GM12878 (cell line): ENCODE measurements around the gene TMEM98. TPM values are rescaled to one million over a fixed set of nuclear protein-coding genes. Genes with fewer than 3 reads are reported as not detected.

Source experiments
- ATAC-seq: fragments of 200-7000 bp; cut with Tn5 transposase; 3 replicates; pipeline ENCODE4 v1.9.1; 2020; ENCODE audit warnings: mild to moderate bottlenecking, moderate library complexity
- BruUV-seq: library from RNA; stranded (reverse); fragments of 400-500 nt; replicated peaks from 2 replicates; lab custom pipeline; 2021; lab: Mats Ljungman, UMichigan
- CTCF ChIA-PET: fragments of 300-600 bp; sonication (Branson Sonifier 250); formaldehyde crosslinking; extraction: SDS; loops from one replicate; lab custom pipeline; 2021; ENCODE audit warnings: inconsistent platforms; lab: Yijun Ruan, JAX
- POLR2A ChIA-PET: fragments of 350-600 bp; formaldehyde crosslinking; extraction: SDS; loops from one replicate; lab custom pipeline; 2021; ENCODE audit warnings: inconsistent platforms; lab: Charles Lee
- RAD21 ChIA-PET: fragments of 300-600 bp; sonication (Branson Sonifier 250); formaldehyde crosslinking; loops from one replicate; lab custom pipeline; 2023; ENCODE audit warnings: antibody characterized with exemption; ENCODE audit not compliant: unreplicated experiment; lab: Charles Lee
- SMC1A ChIA-PET: fragments of 300-600 bp; sonication (Branson Sonifier 250); formaldehyde crosslinking; loops from one replicate; lab custom pipeline; 2023; ENCODE audit not compliant: unreplicated experiment, uncharacterized antibody; lab: Charles Lee
- DNase-seq: peaks from one replicate; pipeline ENCODE4 v3.0.0-alpha.2; 2011; ENCODE audit warnings: low read depth, low spot score
- FAIRE-seq: peaks from 3 replicates; lab custom pipeline; 2011; peaks lifted over from hg19 to GRCh38; lab: Jason Lieb, UNC
- H2AFZ ChIP-seq: 2 replicates; pipeline ENCODE4 v1.6.0; 2011; ENCODE audit warnings: low read depth, low read length, control low read depth; ENCODE audit not compliant: control insufficient read depth
- H3K27ac ChIP-seq: 2 replicates; pipeline ENCODE4 v1.5.1; 2011; ENCODE audit warnings: control low read depth; ENCODE audit not compliant: control insufficient read depth, insufficient read depth
- H3K27me3 ChIP-seq, 2 experiments: replicated peaks in 1 of 2; 2 replicates each; pipeline versions ENCODE4 v1.6.0 to v1.6.1; 2011; ENCODE audit warnings: low read length in 1 of 2; ENCODE audit not compliant: control insufficient read depth in 2 of 2, insufficient read depth in 2 of 2
- H3K36me3 ChIP-seq, 2 experiments: 2 replicates each; pipeline ENCODE4 v1.5.1; 2011; ENCODE audit warnings: low read length in 1 of 2; ENCODE audit not compliant: control insufficient read depth in 2 of 2, insufficient read depth in 2 of 2
- H3K4me1 ChIP-seq: 2 replicates; pipeline ENCODE4 v1.6.1; 2011; ENCODE audit warnings: mild to moderate bottlenecking, low read length, moderate library complexity, mixed read lengths; ENCODE audit not compliant: control insufficient read depth, insufficient read depth
- H3K4me2 ChIP-seq: 2 replicates; pipeline ENCODE4 v1.6.0; 2011; ENCODE audit warnings: control low read depth; ENCODE audit not compliant: control insufficient read depth, insufficient read depth
- H3K4me3 ChIP-seq: fragments of 200-600 bp; sonication (generic); 2 replicates; pipeline ENCODE4 v1.5.1; 2016
- H3K79me2 ChIP-seq: 2 replicates; pipeline ENCODE4 v1.6.0; 2011; ENCODE audit warnings: low read length; ENCODE audit not compliant: control insufficient read depth, insufficient read depth
- H3K9ac ChIP-seq: 2 replicates; pipeline ENCODE4 v1.8.0; 2011; ENCODE audit warnings: low read length, control low read depth, mixed read lengths; ENCODE audit not compliant: control insufficient read depth, insufficient read depth
- H3K9me3 ChIP-seq: replicated peaks from 3 replicates; pipeline ENCODE4 v1.5.1; 2011; ENCODE audit warnings: mild to moderate bottlenecking, low read length; ENCODE audit not compliant: control insufficient read depth, insufficient read depth
- H4K20me1 ChIP-seq: 2 replicates; pipeline ENCODE4 v1.6.0; 2011; ENCODE audit not compliant: control insufficient read depth, insufficient read depth
- FOS ChIP-seq: IDR thresholded peaks from 3 replicates; pipeline ENCODE4 v1.6.1; 2011; ENCODE audit warnings: borderline replicate concordance; ENCODE audit not compliant: insufficient read length; ENCODE audit errors: extremely low read depth
- IRF4 ChIP-seq: IDR thresholded peaks from 2 replicates; pipeline ENCODE4 v1.6.1; 2011; ENCODE audit warnings: low read depth, low read length
- KDM1A ChIP-seq: fragments of 200-600 bp; sonication (generic); IDR thresholded peaks from 2 replicates; pipeline ENCODE4 v1.6.1; 2016; ENCODE audit warnings: borderline replicate concordance
- NFYB ChIP-seq: IDR thresholded peaks from 2 replicates; pipeline ENCODE4 v1.6.1; 2011; ENCODE audit warnings: low read depth, mild to moderate bottlenecking, low read length, improper control_type of control experiment, moderate library complexity; ENCODE audit not compliant: insufficient read depth
- NR2C2 ChIP-seq: IDR thresholded peaks from 2 replicates; pipeline ENCODE4 v1.6.1; 2011; ENCODE audit warnings: borderline replicate concordance, low read depth; ENCODE audit not compliant: control insufficient read depth, insufficient read length
- POU2F2 ChIP-seq: IDR thresholded peaks from 3 replicates; pipeline ENCODE4 v1.6.1; 2011; ENCODE audit warnings: low read depth, mild to moderate bottlenecking, low read length, borderline replicate concordance
- RBBP5 ChIP-seq: fragments of 200-600 bp; sonication (generic); conservative IDR thresholded peaks from 2 replicates; pipeline ENCODE4 v1.6.1; 2016
- RELA ChIP-seq: fragments of 450-650 bp; IDR thresholded peaks from 2 replicates; pipeline ENCODE4 v1.8.0; 2014; ENCODE audit warnings: borderline replicate concordance; ENCODE audit not compliant: partially characterized antibody
- SREBF1 ChIP-seq: IDR thresholded peaks from 2 replicates; pipeline ENCODE4 v1.6.1; 2012; ENCODE audit warnings: mild to moderate bottlenecking, low read length
- SRF ChIP-seq, 2 experiments: IDR thresholded peaks; 2 replicates each; pipeline ENCODE4 v1.6.1; 2011; ENCODE audit warnings: low read depth in 2 of 2, low read length in 2 of 2, mild to moderate bottlenecking in 1 of 2, moderate library complexity in 1 of 2
- TBL1XR1 ChIP-seq: IDR thresholded peaks from 2 replicates; pipeline ENCODE4 v1.6.1; 2012; ENCODE audit warnings: low read depth, low read length, improper control_type of control experiment
- TCF12 ChIP-seq: IDR thresholded peaks from 2 replicates; pipeline ENCODE4 v1.6.1; 2011; ENCODE audit warnings: low read depth, mild to moderate bottlenecking, low read length
- ZZZ3 ChIP-seq: IDR thresholded peaks from 2 replicates; pipeline ENCODE4 v1.6.1; 2011; ENCODE audit warnings: low read depth; ENCODE audit not compliant: control insufficient read depth, insufficient read length
- WGBS: methylation state at CpG from one replicate; pipeline ENCODE4 v1.1.6; 2016; ENCODE audit warnings: low lambda C conversion rate; ENCODE audit not compliant: insufficient replicate concordance, insufficient coverage; ENCODE audit errors: missing lambda C conversion rate; 5-methylcytosine and 5-hydroxymethylcytosine counted together
- in situ Hi-C: fragments of 300-500 bp; cut with MboI; formaldehyde crosslinking; loops from 9 replicates; pipeline ENCODE4 v1.14.3; 2018; ENCODE audit warnings: mixed read lengths
- intact Hi-C: fragments of 100-400 bp; cut with micrococcal nuclease; formaldehyde crosslinking; loops from one replicate; pipeline ENCODE4 v1.14.2; 2022; ENCODE audit not compliant: unreplicated experiment
- polyA plus RNA-seq, 11 experiments: library from polyadenylated mRNA; depleted of rRNA in 4 of 11; unstranded in 6 of 11; stranded (reverse) in 5 of 11; fragments of >200 nt; fragmentation: Nextera tagmentation in 4 of 11; fragmentation: Illumina TruSeq in 1 of 11; extraction: Ambion mirVana in 4 of 11; extraction: Trizol in 1 of 11; gene quantifications; 1 replicate in 1 of 11; 2 replicates in 10 of 11; pipeline versions ENCODE4 v1.2.1 to v1.2.3, GENCODE V29; 2011 to 2016; ENCODE audit warnings: inconsistent platforms in 2 of 11, missing spikeins in 2 of 11, low read depth in 1 of 11
- total RNA-seq, 4 experiments: library from RNA; depleted of rRNA in 3 of 4; stranded (reverse); fragments of >200 nt in 3 of 4; fragmentation: Illumina TruSeq in 1 of 4; extraction: Trizol in 1 of 4; gene quantifications; 2 replicates each; pipeline versions ENCODE4 v1.2.1 to v1.2.3, GENCODE V29; 2013 to 2021
- TF ChIP-seq, protein P1 (sequence below): fragments of 150-350 bp; IDR thresholded peaks from 2 replicates; pipeline ENCODE4 v1.6.1; 2016; ENCODE audit warnings: low read depth, low read length
- TF ChIP-seq, protein P2 (sequence below): IDR thresholded peaks from 2 replicates; pipeline ENCODE4 v1.6.1; 2012; ENCODE audit warnings: low read length, inconsistent platforms

Gene TMEM98
- total and polyA plus RNA-seq, 10 of the 15 experiments (the other 5 are each of a cell fraction or from before 2014, with no cell fraction given) = 0.04 to 0.73 (median 0.13) TPM; not detected in 3

DNA sequence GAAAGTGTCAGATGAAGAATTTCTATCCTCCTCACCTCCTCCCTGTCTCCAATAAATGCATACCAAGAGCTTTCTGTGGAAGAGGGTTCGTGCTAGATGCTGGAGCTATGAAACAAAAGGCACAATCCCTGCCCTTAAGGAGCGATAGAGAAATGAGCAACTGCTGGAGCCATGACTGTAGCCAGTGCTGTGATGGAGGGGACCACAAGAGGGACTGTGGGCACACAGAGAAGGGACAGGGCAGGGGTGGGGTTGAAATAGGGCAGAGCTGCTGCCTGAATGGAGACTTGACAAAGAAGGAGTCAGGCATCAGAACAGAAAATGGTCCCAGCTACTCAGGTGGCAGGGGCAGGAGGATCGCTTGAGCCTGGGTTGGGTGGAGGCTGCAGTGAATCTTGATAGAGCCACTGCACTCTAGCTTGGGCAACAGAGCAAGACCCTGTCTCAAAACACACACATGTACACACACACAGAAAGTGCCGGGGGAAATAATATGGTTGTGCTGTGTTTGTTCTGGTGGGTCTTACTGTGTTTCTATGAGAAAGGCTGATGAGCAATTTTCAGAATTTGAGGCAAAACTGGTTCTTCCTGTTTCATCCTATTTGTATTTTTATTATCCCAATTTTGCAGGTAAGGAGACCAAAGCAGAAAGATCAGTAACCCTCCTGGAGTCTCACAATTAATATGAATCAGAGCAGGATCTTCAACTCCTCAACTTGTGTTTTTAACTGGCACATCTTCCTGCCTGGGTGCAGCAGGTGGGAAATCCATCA lies 16.5 kb downstream of the TMEM98 start (continued):
- TF ChIP-seq, protein P1, sequence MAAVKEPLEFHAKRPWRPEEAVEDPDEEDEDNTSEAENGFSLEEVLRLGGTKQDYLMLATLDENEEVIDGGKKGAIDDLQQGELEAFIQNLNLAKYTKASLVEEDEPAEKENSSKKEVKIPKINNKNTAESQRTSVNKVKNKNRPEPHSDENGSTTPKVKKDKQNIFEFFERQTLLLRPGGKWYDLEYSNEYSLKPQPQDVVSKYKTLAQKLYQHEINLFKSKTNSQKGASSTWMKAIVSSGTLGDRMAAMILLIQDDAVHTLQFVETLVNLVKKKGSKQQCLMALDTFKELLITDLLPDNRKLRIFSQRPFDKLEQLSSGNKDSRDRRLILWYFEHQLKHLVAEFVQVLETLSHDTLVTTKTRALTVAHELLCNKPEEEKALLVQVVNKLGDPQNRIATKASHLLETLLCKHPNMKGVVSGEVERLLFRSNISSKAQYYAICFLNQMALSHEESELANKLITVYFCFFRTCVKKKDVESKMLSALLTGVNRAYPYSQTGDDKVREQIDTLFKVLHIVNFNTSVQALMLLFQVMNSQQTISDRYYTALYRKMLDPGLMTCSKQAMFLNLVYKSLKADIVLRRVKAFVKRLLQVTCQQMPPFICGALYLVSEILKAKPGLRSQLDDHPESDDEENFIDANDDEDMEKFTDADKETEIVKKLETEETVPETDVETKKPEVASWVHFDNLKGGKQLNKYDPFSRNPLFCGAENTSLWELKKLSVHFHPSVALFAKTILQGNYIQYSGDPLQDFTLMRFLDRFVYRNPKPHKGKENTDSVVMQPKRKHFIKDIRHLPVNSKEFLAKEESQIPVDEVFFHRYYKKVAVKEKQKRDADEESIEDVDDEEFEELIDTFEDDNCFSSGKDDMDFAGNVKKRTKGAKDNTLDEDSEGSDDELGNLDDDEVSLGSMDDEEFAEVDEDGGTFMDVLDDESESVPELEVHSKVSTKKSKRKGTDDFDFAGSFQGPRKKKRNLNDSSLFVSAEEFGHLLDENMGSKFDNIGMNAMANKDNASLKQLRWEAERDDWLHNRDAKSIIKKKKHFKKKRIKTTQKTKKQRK = no peak
- TF ChIP-seq RBBP5 (no peak), POU2F2 (no peak), TCF12 (no peak)
- TF ChIP-seq, all 136 proteins: peak for 0

DNA sequence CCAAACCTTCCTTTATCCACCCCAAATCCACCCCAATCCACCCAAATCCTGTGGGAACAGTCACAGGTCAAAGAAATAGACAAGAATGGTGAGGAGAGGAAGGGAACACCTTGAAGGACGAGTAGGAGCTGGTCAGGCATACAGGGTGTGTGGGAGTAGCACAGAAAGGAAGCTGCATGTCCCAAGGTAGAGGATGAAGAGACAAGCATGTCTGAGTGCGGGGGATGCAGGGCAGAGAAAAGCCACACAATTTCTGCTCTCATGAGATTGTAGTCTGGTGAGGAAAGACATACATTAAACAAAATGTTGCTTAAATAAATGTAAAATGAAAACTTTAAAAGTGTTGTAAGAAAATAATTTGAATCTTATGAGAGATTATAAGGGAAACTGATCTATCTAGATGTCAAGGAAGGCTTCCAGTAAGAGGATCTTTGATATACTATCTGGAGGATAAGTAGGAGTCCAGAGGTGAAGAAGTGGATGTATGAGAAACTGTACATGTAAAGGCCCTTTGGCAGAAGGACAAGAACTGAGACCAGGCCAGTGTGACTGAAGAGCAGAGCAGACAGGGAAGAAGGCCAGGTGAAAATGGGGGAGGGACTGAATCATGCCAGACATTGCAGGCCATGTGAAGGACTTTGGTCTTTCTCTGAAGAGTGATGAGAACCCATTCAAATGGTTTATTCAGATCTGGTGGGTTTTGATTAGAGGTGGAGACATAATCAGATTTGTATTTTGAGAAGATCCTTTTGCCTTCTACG lies 18.6 kb downstream of the TMEM98 start:
- DNase-seq (no peak), FAIRE-seq (no peak), ATAC-seq (no peak)
- no peaks in the 10 kb centered on the region for H3K4me1 ChIP-seq
- intact Hi-C loops = no loop called here
- ChIA-PET SMC1A (interaction anchor here (0.9 to 1.2 kb wide), 2 partner anchors 10 to 154 kb away, joined by 3 to 4 read pairs; no protein-coding TSS in a partner anchor), POLR2A (no interaction called here), RAD21 (no interaction called here), CTCF (interaction anchor here (0.7 to 1.5 kb wide), 6 partner anchors 10 to 178 kb away, joined by 3 to 6 read pairs (median 4); no protein-coding TSS in a partner anchor)
- no peak overlapping the region for H3K27ac ChIP-seq
- 15% methylated on average over 3 of the region's 3 CpGs for WGBS
- in situ Hi-C loops = no loop called here
- no peaks in the 10 kb centered on the region for H4K20me1 ChIP-seq
- H3K4me2 ChIP-seq = no peak overlapping the region
- TF ChIP-seq KDM1A (no peak), NFYB (no peak), FOS (no peak), RELA (no peak), ZZZ3 (no peak), NR2C2 (no peak), TBL1XR1 (no peak), SREBF1 (no peak), SRF (IDR thresholded peaks at IDR 0.05; ENCODE audit: low read depth in 2 of 2, low read length in 2 of 2) (no peak), IRF4 (no peak)
- TF ChIP-seq, protein P2, sequence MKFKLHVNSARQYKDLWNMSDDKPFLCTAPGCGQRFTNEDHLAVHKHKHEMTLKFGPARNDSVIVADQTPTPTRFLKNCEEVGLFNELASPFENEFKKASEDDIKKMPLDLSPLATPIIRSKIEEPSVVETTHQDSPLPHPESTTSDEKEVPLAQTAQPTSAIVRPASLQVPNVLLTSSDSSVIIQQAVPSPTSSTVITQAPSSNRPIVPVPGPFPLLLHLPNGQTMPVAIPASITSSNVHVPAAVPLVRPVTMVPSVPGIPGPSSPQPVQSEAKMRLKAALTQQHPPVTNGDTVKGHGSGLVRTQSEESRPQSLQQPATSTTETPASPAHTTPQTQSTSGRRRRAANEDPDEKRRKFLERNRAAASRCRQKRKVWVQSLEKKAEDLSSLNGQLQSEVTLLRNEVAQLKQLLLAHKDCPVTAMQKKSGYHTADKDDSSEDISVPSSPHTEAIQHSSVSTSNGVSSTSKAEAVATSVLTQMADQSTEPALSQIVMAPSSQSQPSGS = no peak
- no peaks in the 10 kb centered on the region for H3K36me3 ChIP-seq
- H3K4me3 ChIP-seq = no peak overlapping the region
- H2AFZ ChIP-seq = no peak overlapping the region
- no TSS peak for BruUV-seq
- H3K9me3 ChIP-seq = no peaks in the 10 kb centered on the region
- H3K9ac ChIP-seq = no peak overlapping the region
- no peaks in the 10 kb centered on the region for H3K79me2 ChIP-seq
- H3K27me3 ChIP-seq = no peaks in the 10 kb centered on the region
